ENCODE measurements around the gene ANAPC2. TPM values are rescaled to one million over a fixed set of nuclear protein-coding genes. Genes with fewer than 3 reads are reported as not detected.

ANAPC2 gene
- total and polyA plus RNA-seq, 8 donors: 42.1 to 58.8 (median 44.4) TPM

GRCh38 chr9:137192448-137192780, 4.1 kb upstream of the ANAPC2 start:
- Histone ChIP-seq H3K9me3 (no peaks in the 10 kb centered on the region), H3K36me3 (peaks cover 0 to 28% of the 10 kb centered on the region in 2 donors), H3K4me1 (peaks cover 18 to 41% of the 10 kb centered on the region in 2 donors), H3K27me3 (no peaks in the 10 kb centered on the region), H3K4me3 (no peak overlapping the region), H3K27ac (no peak overlapping the region)
- ATAC-seq: no peak
- intact Hi-C loops (cut with DNase I): no loop called here
- no peak for DNase-seq
- no peak for TF ChIP-seq CTCF (IDR thresholded peaks at IDR 0.05)

- no peaks in the 10 kb centered on the region for H3K9me3 ChIP-seq
- H3K27ac ChIP-seq: no peak overlapping the region
- intact Hi-C loops (cut with DNase I): no loop called here
- TF ChIP-seq CTCF (IDR thresholded peaks at IDR 0.05): no peak
- peaks cover 0 to 33% of the 10 kb centered on the region in 2 donors for H3K36me3 ChIP-seq
- DNase-seq: no peak
- no peak for ATAC-seq
- peaks cover 23 to 43% of the 10 kb centered on the region in 2 donors for H3K4me1 ChIP-seq
- H3K27me3 ChIP-seq: no peaks in the 10 kb centered on the region
- no peak overlapping the region for H3K4me3 ChIP-seq
These were observed 3.5 kb upstream of the ANAPC2 start for GRCh38 chr9:137191691-137192447.

- Histone ChIP-seq H3K9me3 (no peaks in the 10 kb centered on the region), H3K4me3 (no peak overlapping the region), H3K36me3 (peaks cover 0 to 34% of the 10 kb centered on the region in 2 donors), H3K27me3 (no peaks in the 10 kb centered on the region), H3K27ac (no peak overlapping the region), H3K4me1 (peaks cover 26 to 44% of the 10 kb centered on the region in 2 donors)
- intact Hi-C loops (cut with DNase I): no loop called here
- TF ChIP-seq CTCF (IDR thresholded peaks at IDR 0.05): no peak
- DNase-seq (no peak), ATAC-seq (no peak)
These were observed 2.9 kb upstream of the ANAPC2 start for GRCh38 chr9:137191245-137191644.

- peak overlapping the region in 1 of 2 donors; percentile 15 for H3K27ac ChIP-seq
- intact Hi-C loops (cut with DNase I): no loop called here
- H3K36me3 ChIP-seq: peaks cover 0 to 43% of the 10 kb centered on the region in 2 donors
- ATAC-seq: no peak
- no peak for DNase-seq
- H3K4me3 ChIP-seq: peak overlapping the region in 1 of 2 donors; percentile 98
- H3K9me3 ChIP-seq: no peaks in the 10 kb centered on the region
- TF ChIP-seq CTCF (IDR thresholded peaks at IDR 0.05): no peak
- peaks cover 26 to 48% of the 10 kb centered on the region in 2 donors for H3K4me1 ChIP-seq
- H3K27me3 ChIP-seq: no peaks in the 10 kb centered on the region
These were observed 2.0 kb upstream of the ANAPC2 start for GRCh38 chr9:137190315-137190856.

Measured in left lung (tissue), 10 donors.